ENCODE results near the gene FMR1.

Gene FMR1

GRCh38 chrX:147911192-147912022, at the start of gene FMR1:
Gene FMR1 (plus strand): TSS chrX:147911919. CDS start chrX:147912180, 261 bp downstream.
- peak; percentile 86 for DNase-seq (ENCODE audit: low spot score)

DNA sequence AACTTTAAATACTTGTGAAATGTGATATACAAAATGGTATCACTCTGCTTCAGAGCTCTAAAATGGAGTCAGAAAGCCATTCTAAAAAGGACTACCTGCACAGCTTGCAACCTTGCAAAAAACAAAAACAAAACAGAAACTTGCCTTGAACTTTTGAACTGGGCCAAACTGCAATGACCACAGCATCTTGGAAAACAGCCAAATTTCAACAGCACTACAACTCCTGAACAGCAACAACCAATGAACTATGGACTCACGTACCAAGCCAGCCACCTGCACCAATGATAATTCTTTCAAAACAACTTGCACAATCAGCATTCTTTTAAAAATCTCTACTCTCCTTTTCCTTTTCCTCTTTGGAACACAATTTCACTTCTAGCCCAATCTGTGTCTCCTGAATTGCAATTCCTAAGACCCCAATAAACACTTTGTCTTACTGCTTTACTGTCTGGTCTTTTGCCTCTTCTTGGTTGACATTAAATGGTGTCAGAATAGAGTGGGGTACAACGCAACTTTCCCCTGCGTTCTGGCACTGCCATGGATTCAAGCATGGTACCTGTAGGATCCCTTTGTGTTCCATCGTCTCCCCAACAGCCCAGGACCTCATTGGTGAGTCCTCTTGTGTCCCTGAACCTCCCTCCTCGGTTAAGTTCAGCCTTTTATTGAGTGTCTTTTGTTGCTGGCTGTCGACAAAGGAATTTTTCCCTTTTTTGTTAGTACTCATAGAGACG, 35.7 kb upstream of the FMR1 start:
- DNase-seq (ENCODE audit: low spot score), result no peak

GRCh38 chrX:147876849-147877646, 34.7 kb upstream of the FMR1 start:
- DNase-seq (ENCODE audit: low spot score), result no peak

DNA sequence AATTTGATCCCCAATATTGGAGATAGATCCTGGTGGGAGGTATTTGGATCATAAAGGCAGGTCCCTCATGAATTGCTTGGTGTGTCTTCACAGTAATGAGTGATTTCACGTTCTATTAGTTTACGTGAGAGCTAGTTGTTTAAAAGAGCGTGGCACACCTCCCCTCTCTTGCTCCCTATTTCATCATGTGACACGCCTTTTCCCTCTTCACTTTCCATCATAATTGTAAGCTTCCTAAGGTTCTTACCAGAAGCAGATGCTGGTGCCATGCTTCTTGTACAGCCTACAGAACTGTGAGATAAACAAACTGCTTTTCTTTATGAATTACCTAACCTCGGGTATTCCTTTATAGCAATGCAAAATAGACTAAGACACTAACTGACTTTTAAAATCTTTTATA, 34.0 kb upstream of the FMR1 start:
- DNase-seq (ENCODE audit: low spot score), result no peak

DNA sequence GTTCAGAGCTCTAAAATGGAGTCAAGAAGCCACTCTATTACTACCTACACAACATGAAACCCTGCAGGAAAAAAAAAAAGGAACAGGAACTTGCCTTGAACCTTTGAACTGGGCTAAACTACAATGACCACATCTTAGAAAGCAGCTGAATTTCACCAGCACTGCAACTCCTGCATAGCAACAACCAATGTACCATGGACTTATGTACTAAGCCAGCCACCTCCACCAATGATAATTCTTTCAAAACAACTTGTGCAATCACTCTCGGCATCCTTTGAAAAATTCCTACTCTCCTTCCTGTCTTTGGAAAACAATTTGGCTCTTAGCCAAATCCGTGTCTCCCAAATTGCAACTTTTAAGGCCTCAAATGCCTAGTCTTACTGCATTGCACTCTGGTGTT, 26.8 kb upstream of the FMR1 start:
- no peak for DNase-seq (ENCODE audit: low spot score)

DNA sequence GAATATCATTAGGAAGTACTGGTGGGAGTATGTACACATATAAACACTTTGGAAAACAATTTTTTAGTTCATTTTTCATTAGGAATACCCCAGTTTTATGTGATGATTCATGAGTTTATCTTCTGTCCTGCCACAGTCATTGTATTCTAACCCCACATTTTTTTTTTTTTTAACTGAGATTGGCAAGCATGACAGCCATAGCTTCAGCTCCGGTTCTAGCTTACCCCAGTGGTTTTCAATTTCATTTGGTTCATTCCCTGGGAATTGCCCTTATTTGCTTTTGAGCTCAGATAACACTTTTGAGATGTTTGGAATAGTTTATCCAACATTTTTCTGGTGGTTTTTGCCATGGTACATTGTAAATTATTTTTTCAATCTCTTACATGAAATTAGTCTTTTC, 21.0 kb upstream of the FMR1 start:
- DNase-seq (ENCODE audit: low spot score), result no peak

DNA sequence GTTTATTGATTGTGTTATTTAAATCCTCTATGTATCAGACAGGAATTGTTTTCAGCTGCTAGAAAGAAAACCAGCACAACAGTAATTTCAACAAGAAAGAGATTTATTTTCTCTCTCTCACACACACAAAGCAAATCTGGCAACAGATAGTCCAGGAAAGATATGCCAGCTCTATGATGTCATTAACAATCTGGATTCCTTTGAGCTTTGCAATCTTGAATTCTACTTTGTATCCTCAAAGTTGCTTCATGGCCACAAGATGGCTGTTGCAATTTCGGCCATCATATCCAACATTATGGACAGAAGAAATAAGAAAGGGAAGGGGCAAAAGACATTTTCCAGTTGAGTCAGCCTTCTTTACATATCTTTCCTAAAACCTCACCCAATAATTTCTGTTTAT, 19.8 kb upstream of the FMR1 start:
- DNase-seq (ENCODE audit: low spot score), result no peak

GRCh38 chrX:147893741-147894140, 18.0 kb upstream of the FMR1 start:
- DNase-seq (ENCODE audit: low spot score), result no peak

DNA sequence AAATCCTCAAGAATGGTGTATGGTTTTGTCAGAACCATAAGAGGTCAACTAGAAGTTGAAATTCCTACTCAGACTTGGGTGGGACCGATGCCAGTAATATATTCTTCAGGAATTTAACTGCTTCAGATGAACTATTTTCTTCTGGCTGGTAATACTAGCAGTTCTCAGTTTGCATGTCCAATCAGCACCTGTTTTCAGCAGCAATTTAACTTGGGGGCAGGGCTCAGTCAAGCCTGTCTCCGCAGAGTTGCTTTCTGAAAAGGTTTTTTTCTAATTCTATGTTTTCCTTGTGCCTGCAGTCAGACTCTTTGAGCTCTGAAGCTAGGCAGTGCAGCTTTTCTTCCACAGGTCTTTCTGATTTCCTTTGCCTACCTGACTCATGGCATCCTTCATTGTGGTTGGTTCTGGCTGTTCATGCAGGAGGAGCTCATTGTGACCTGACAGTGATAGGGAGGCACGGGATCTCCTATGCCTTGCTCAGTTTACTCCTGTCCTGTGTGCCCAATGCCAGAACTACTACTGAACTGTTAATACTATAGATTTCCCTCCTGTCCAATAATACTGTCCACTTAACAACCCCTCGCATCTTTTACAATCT, 17.3 kb upstream of the FMR1 start:
- no peak for DNase-seq (ENCODE audit: low spot score)

GRCh38 chrX:147897117-147897516, 14.6 kb upstream of the FMR1 start:
- no peak for DNase-seq (ENCODE audit: low spot score)

GRCh38 chrX:147898951-147899350, 12.8 kb upstream of the FMR1 start:
- no peak for DNase-seq (ENCODE audit: low spot score)

DNA sequence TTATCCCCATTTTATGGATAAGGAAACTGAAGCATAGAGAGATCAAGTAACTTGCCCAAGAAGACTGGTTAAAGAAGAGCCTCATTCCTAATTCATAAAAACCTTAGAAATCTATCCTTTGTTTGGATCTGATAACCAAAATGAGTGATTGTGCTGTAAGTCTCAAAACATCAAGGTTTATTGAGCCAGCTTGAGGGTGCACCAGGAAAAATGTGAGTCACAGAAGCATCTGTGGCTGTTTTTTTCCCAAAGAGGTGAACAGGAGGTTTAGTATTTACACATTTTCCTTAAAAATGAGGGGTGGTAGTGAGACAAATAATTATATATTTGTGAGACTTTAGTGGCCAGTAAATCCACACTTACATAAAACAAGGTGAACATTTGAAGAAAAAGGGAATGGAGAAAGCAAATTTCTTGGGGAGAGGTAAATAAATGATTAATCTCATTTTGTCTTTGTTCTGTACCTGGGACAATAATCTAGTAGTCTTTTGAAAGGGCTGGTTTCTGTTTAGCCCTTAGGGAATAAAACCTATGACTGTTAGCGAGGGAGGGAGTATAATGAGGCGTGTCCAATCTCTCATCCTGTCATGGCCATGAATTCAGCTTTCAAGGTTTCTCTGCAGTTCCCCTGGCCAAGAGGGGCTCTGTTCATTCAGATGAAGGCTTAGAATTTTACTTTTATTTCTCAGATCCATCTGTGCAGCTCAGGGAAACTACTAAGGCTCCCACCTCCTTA, 12.2 kb upstream of the FMR1 start:
- DNase-seq (ENCODE audit: low spot score), result no peak

GRCh38 chrX:147900349-147900748, 11.4 kb upstream of the FMR1 start:
- DNase-seq (ENCODE audit: low spot score), result no peak

GRCh38 chrX:147901461-147902126, 10.1 kb upstream of the FMR1 start:
- no peak for DNase-seq (ENCODE audit: low spot score)

GRCh38 chrX:147902270-147902669, 9.4 kb upstream of the FMR1 start:
- no peak for DNase-seq (ENCODE audit: low spot score)

DNA sequence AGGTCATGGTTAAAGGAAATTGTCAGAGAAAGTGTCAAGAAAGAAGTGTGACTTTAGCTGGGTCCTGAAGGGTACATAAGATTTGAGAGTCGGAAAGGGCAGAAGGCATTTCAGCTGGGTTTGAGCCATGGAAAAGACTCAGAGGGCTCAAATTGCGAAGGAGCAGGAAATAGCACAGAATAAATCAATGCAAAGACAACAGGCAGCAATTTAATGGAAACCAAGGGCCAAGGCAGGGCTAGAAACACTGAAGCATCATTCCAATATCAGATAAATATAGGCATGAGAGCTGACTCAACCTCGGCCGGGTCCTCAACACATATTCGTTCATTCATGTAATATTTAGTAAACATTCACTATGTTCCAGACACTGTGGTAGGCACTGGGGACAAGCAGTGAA, 3.6 kb upstream of the FMR1 start:
- DNase-seq (ENCODE audit: low spot score), result no peak

- DNase-seq (ENCODE audit: low spot score), result no peak
Measured at GRCh38 chrX:147910607-147911006, 1.1 kb upstream of the FMR1 start.

GRCh38 chrX:147912093-147912801, 528 bp downstream of the FMR1 start:
- peak; percentile 25 for DNase-seq (ENCODE audit: low spot score)

GRCh38 chrX:147913570-147913969, 1.9 kb downstream of the FMR1 start:
- no peak for DNase-seq (ENCODE audit: low spot score)

- no peak for DNase-seq (ENCODE audit: low spot score)
Measured at GRCh38 chrX:147914591-147914990, 2.9 kb downstream of the FMR1 start.
